Liver (tissue), 9 donors: ENCODE measurements around the gene TREX2. TPM values are rescaled to one million over a fixed set of nuclear protein-coding genes. Genes with fewer than 3 reads are reported as not detected.

Experiments
- DNase-seq: peaks from one replicate; pipeline ENCODE4 v3.0.0-alpha.2; 2017; ENCODE audit warnings: low spot score
- H3K27ac ChIP-seq, 2 donors: one replicate each; pipeline ENCODE4 v1.7.0; 2013; ENCODE audit warnings: inconsistent platforms in 2 of 2, low read length in 2 of 2, control low read depth in 1 of 2, low read depth in 1 of 2, mild to moderate bottlenecking in 1 of 2
- H3K27me3 ChIP-seq, 4 donors: one replicate each; pipeline versions ENCODE4 v1.6.1 to v1.7.0; 2013; ENCODE audit warnings: low read length in 3 of 4, inconsistent platforms in 1 of 4, mild to moderate bottlenecking in 1 of 4, moderate library complexity in 1 of 4; ENCODE audit not compliant: control insufficient read depth in 4 of 4, insufficient read depth in 4 of 4
- H3K36me3 ChIP-seq, 4 donors: one replicate each; pipeline versions ENCODE4 v1.6.1 to v1.7.0; 2013; ENCODE audit warnings: low read length in 3 of 4, mild to moderate bottlenecking in 3 of 4, low read depth in 1 of 4, moderate library complexity in 1 of 4; ENCODE audit not compliant: control insufficient read depth in 4 of 4, insufficient read depth in 3 of 4
- H3K4me1 ChIP-seq, 4 donors: one replicate each; pipeline versions ENCODE4 v1.6.1 to v1.7.0; 2013; ENCODE audit warnings: low read length in 3 of 4, mild to moderate bottlenecking in 3 of 4, moderate library complexity in 1 of 4; ENCODE audit not compliant: control insufficient read depth in 4 of 4, insufficient read depth in 4 of 4
- H3K4me3 ChIP-seq, 3 donors: one replicate each; pipeline versions ENCODE4 v1.6.1 to v1.7.0; 2013; ENCODE audit warnings: low read length in 3 of 3, control low read depth in 1 of 3, low read depth in 1 of 3, mild to moderate bottlenecking in 1 of 3
- H3K9ac ChIP-seq, 2 donors: one replicate each; pipeline ENCODE4 v1.7.0; 2013; ENCODE audit warnings: low read length in 2 of 2, mild to moderate bottlenecking in 2 of 2, moderate library complexity in 2 of 2, control low read depth in 1 of 2, low read depth in 1 of 2
- H3K9me3 ChIP-seq, 4 donors: one replicate each; pipeline versions ENCODE4 v1.6.1 to v1.7.0; 2013; ENCODE audit warnings: low read length in 3 of 4; ENCODE audit not compliant: control insufficient read depth in 4 of 4
- EGR1 ChIP-seq, 2 donors: IDR thresholded peaks; 2 replicates each; pipeline ENCODE4 v1.6.1; 2016 to 2018; ENCODE audit warnings: antibody characterized with exemption in 2 of 2, low read depth in 2 of 2
- GABPA ChIP-seq, 2 donors: IDR thresholded peaks in 1 of 2; conservative IDR thresholded peaks in 1 of 2; 2 replicates each; pipeline ENCODE4 v1.6.1; 2016; ENCODE audit warnings: antibody characterized with exemption in 2 of 2, mild to moderate bottlenecking in 1 of 2, moderate library complexity in 1 of 2
- NR2F2 ChIP-seq: IDR thresholded peaks from 2 replicates; pipeline ENCODE4 v1.6.1; 2016; ENCODE audit warnings: antibody characterized with exemption
- RAD21 ChIP-seq, 2 donors: IDR thresholded peaks; 2 replicates each; pipeline ENCODE4 v1.6.1; 2016; ENCODE audit warnings: antibody characterized with exemption in 2 of 2, mild to moderate bottlenecking in 2 of 2
- REST ChIP-seq: IDR thresholded peaks from 2 replicates; pipeline ENCODE4 v1.6.1; 2016; ENCODE audit warnings: antibody characterized with exemption, mild to moderate bottlenecking
- RXRA ChIP-seq, 2 donors: IDR thresholded peaks; 2 replicates each; pipeline ENCODE4 v1.6.1; 2017 to 2018; ENCODE audit warnings: antibody characterized with exemption in 2 of 2, mild to moderate bottlenecking in 1 of 2
- SP1 ChIP-seq: IDR thresholded peaks from 2 replicates; pipeline ENCODE4 v1.6.1; 2018; ENCODE audit warnings: antibody characterized with exemption, mild to moderate bottlenecking
- YY1 ChIP-seq: IDR thresholded peaks from 2 replicates; pipeline ENCODE4 v1.6.1; 2016; ENCODE audit warnings: antibody characterized with exemption, mild to moderate bottlenecking
- ZBTB33 ChIP-seq: IDR thresholded peaks from 2 replicates; pipeline ENCODE4 v1.6.1; 2016; ENCODE audit warnings: antibody characterized with exemption
- WGBS: extraction: QIAGEN DNeasy Blood & Tissue Kit; methylation state at CpG from one replicate; pipeline ENCODE4 v1.1.7; 2013; 5-methylcytosine and 5-hydroxymethylcytosine counted together
- polyA plus RNA-seq, 2 donors: library from polyadenylated mRNA; stranded (reverse) in 1 of 2; unstranded in 1 of 2; fragments of 200-250 nt in 1 of 2; fragments of >200 nt in 1 of 2; fragmentation: Nextera tagmentation in 1 of 2; extraction: Ambion mirVana in 1 of 2; gene quantifications; one replicate each; pipeline versions ENCODE4 v1.2.1 to v1.2.3, GENCODE V29; 2013 to 2015
- total RNA-seq, 2 donors: library from RNA; depleted of rRNA; stranded (reverse); fragments of >200 nt; gene quantifications; one replicate each; pipeline ENCODE4 v1.2.3, GENCODE V29; 2014
- TF ChIP-seq, protein P1 (sequence below): IDR thresholded peaks from 2 replicates; pipeline ENCODE4 v1.6.1; 2016; ENCODE audit warnings: antibody characterized with exemption
- TF ChIP-seq, protein P2 (sequence below): fragments of 150-350 bp; IDR thresholded peaks from 2 replicates; pipeline ENCODE4 v1.5.1; 2017; ENCODE audit warnings: improper control_type of control experiment, low read depth, low read length; ENCODE audit not compliant: missing input control
- TF ChIP-seq, protein P3 (sequence below): IDR thresholded peaks from 2 replicates; pipeline ENCODE4 v1.6.1; 2016; ENCODE audit warnings: antibody characterized with exemption
- donor health status: healthy.
- donor health status: healthy.
- donor health status: healthy.
- donor health status: healthy.
- donor health status: healthy.

Gene TREX2
- total and polyA plus RNA-seq, 4 donors, result 0.13 to 1.3 (median 1.2) TPM; not detected in 1

- TF ChIP-seq GABPA (IDR thresholded peaks at IDR 0.05 in 1 of 2, conservative IDR thresholded peaks at IDR 0.05 in 1 of 2), result no peak
- no peak for TF ChIP-seq RXRA (IDR thresholded peaks at IDR 0.05)
- TF ChIP-seq, protein P1, sequence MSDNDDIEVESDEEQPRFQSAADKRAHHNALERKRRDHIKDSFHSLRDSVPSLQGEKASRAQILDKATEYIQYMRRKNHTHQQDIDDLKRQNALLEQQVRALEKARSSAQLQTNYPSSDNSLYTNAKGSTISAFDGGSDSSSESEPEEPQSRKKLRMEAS, result no peak
- TF ChIP-seq YY1, result no peak
- no peak for TF ChIP-seq ZBTB33
- no peak for TF ChIP-seq EGR1 (IDR thresholded peaks at IDR 0.05; ENCODE audit: low read depth in 2 of 2)
- TF ChIP-seq SP1, result no peak
- TF ChIP-seq, protein P2, sequence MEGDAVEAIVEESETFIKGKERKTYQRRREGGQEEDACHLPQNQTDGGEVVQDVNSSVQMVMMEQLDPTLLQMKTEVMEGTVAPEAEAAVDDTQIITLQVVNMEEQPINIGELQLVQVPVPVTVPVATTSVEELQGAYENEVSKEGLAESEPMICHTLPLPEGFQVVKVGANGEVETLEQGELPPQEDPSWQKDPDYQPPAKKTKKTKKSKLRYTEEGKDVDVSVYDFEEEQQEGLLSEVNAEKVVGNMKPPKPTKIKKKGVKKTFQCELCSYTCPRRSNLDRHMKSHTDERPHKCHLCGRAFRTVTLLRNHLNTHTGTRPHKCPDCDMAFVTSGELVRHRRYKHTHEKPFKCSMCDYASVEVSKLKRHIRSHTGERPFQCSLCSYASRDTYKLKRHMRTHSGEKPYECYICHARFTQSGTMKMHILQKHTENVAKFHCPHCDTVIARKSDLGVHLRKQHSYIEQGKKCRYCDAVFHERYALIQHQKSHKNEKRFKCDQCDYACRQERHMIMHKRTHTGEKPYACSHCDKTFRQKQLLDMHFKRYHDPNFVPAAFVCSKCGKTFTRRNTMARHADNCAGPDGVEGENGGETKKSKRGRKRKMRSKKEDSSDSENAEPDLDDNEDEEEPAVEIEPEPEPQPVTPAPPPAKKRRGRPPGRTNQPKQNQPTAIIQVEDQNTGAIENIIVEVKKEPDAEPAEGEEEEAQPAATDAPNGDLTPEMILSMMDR, result no peak
- no peak for TF ChIP-seq NR2F2
- TF ChIP-seq, protein P3, sequence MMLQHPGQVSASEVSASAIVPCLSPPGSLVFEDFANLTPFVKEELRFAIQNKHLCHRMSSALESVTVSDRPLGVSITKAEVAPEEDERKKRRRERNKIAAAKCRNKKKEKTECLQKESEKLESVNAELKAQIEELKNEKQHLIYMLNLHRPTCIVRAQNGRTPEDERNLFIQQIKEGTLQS, result no peak
- Histone ChIP-seq H3K4me3 (peak overlapping the region in 1 of 3 donors; percentile 48), H3K4me1 (peaks cover 4 to 19% (median 10%) of the 10 kb centered on the region in 4 donors), H3K27me3 (no peaks in the 10 kb centered on the region), H3K27ac (no peak overlapping the region), H3K36me3 (no peaks in the 10 kb centered on the region), H3K9ac (no peak overlapping the region), H3K9me3 (no peaks in the 10 kb centered on the region)
- WGBS, result 63% methylated on average over 17 of the region's 17 CpGs
- DNase-seq, result no peak
These were observed 33.8 kb downstream of the TREX2 start for GRCh38 chrX:153411988-153412574.

DNA sequence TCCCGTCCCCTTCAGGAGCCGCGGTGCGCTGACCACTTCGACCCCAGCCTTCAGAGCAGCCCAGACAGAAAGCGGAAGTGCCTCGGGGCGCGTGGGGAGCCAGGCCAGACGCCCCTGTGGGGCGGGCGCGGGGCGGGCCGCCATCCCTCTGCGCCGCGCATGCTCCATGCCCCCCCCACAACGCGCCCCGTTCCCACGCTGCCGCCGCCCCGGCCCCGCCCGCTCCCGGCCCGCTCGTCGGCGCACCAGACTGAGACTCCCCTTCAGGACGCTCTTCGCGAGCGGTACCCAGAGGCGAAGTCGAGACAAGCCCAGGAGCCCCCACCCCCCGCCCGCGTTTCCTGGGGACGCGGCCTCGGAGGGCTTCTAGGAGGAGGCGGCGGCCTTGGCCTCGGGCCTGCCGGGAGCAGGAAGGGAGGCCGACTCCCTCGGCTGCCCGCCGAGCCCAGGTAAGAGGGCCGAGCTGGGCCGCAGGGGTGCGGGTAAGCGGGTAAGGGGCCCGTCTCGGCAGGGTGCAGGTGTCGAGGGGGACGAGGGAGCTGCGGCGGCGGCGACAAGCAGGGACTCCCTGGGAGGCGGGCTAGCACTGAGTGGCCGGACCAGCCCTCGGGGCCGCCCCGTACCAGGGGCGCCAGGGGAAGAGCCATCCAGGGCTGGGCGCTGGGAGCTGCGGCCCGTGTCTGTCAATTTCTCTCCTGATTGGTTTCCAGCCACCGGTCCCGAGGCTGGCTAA, 34.4 kb downstream of the TREX2 start, which contains the start of gene ZFP92:
ZFP92 (plus strand) TSS at position 218 of the 733 bp plus-strand sequence. CDS start 6,851 bp downstream, outside the sequence.
- no peak for DNase-seq
- Histone ChIP-seq H3K4me3 (peak within 1 kb of the TSS in 1 of 3 donors; percentile 48), H3K9me3 (no peaks in the 10 kb centered on the region), H3K9ac (no peak within 1 kb of the TSS), H3K4me1 (peaks cover 4 to 19% (median 10%) of the 10 kb centered on the region in 4 donors), H3K27me3 (no peaks in the 10 kb centered on the region), H3K36me3 (no peaks in the 10 kb centered on the region), H3K27ac (no peak within 1 kb of the TSS)
- WGBS, result 8% methylated on average over 74 of the region's 75 CpGs
- no peak for TF ChIP-seq RAD21 (IDR thresholded peaks at IDR 0.05)
- no peak for TF ChIP-seq RXRA (IDR thresholded peaks at IDR 0.05)
- no peak for TF ChIP-seq REST
- no peak for TF ChIP-seq ZBTB33
- TF ChIP-seq, protein P3, result no peak
- no peak for TF ChIP-seq YY1
- no peak for TF ChIP-seq SP1
